ENCODE measurements around the gene ZNF772.

GRCh38 chr19:57419439-57419838 lies 57.9 kb downstream of the ZNF772 start:
- no peak for TF ChIP-seq CTCF (conservative IDR thresholded peaks at IDR 0.05; ENCODE audit: low read depth in 2 of 2)
- no peak for TF ChIP-seq CREB1 (CRISPR knock-in tag; IDR thresholded peaks at IDR 0.05; ENCODE audit: low read depth)
- no peak for TF ChIP-seq JUNB (IDR thresholded peaks at IDR 0.05; ENCODE audit: unreplicated experiment)
